ENCODE results near the gene CARM1. TPM values are rescaled to one million over a fixed set of nuclear protein-coding genes. Genes with fewer than 3 reads are reported as not detected.
A peak's percentile ranks its signal among the peaks of the same experiment; 100 is the strongest.

CARM1 gene
- total and polyA plus RNA-seq, 2 of the 13 experiments (the other 11 are each of a cell fraction or from before 2014, with no cell fraction given): 27.6 to 55.8 TPM

DNA sequence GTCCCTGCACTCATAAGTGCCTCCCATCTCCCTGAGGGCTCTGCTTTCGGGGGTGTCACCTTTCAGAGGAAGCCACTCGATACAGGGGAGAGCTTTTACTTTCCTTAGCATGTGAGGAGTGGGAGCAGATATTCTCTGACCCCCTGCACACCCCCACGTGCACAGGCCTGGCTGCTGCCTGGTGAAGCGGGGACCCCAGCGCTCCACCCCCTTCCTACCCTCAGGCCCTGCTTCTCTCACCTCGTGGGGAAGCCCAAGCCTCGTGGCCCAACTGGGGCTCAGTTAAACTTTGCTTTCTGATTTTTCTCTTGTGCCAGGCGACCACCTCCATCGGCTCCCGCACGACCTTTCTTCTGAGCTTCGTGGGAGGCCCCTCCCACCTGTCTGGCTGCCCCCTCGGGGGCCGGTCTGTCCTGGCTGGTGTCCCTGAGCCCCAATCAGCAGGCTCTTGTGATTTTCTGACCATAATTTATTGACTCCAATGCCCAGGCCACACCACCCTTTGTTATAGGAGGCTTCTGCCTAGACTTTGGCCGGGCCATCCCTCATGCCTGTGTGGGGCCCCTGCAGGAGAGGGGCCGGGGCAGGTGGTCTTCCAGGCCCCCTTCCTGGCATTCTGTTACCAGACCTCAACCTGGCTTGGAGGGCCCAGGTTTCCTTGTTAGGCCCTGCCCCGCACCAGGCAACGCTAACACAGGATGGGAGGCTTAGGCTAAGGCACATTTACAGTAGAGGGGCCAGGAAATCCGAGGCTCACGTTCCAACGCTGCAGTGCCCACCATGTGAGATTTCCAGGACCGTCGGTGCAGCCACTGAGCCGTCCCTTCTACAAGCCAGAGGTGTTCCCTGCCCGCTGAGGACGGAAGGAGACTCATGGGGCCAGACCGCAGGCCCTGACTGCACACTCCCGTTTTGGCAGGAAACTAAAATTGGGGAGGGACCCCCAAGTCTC, 39.1 kb upstream of the CARM1 start:
- intact Hi-C loops (cut with micrococcal nuclease; ENCODE audit: unreplicated experiment): loop anchor here (10.0 kb wide), 1 partner anchor 117 kb away; the partner anchor contains the start of gene DNM2
- Histone ChIP-seq H3K36me3 (replicated peaks in 1 of 2; ENCODE audit: control insufficient read depth in 1 of 2, insufficient read depth in 2 of 2, low read length in 2 of 2) (peaks cover 10 to 15% of the 10 kb centered on the region in 2 experiments; a peak in 4 of 5 replicates), H4K20me1 (ENCODE audit: insufficient read depth, low read length) (no peaks in the 10 kb centered on the region), H3K79me2 (ENCODE audit: insufficient read depth, low read length) (no peaks in the 10 kb centered on the region), H2AFZ (ENCODE audit: low read length) (no peak overlapping the region), H3K4me1 (ENCODE audit: insufficient read depth, low read length) (peaks cover 16% of the 10 kb centered on the region), H3K4me3 (replicated peaks in 1 of 3; ENCODE audit: insufficient read depth in 1 of 3, low read depth in 2 of 3, low read length in 3 of 3) (no peak overlapping the region), H3K27me3 (ENCODE audit: control insufficient read depth in 1 of 2, insufficient read depth in 2 of 2, low read length in 2 of 2) (no peaks in the 10 kb centered on the region), H3K4me2 (ENCODE audit: low read depth, low read length) (no peak overlapping the region), H3K9ac (ENCODE audit: insufficient read depth, low read depth, low read length) (no peak overlapping the region), H3K9me3 (ENCODE audit: low read length) (no peaks in the 10 kb centered on the region), H3K27ac (ENCODE audit: extremely low read length, insufficient read depth, low read length) (no peak overlapping the region)
- no TSS peak for BruUV-seq (replicated peaks)
- CTCF ChIA-PET (ENCODE audit: low intra/inter-chr PET ratio, low total read pairs): no interaction called here
- POLR2A ChIA-PET: no interaction called here
- ATAC-seq (no peak), DNase-seq (ENCODE audit: low spot score) (no peak), FAIRE-seq (no peak)
- 96% methylated on average over 25 of the region's 28 CpGs for WGBS (ENCODE audit: low lambda C conversion rate)
- in situ Hi-C loops (cut with HindIII; ENCODE audit: extremely low pct_ligation_motif_present, low pct_unique_long_range_greater_than_20kb): no loop called here
- TF ChIP-seq, protein P1, sequence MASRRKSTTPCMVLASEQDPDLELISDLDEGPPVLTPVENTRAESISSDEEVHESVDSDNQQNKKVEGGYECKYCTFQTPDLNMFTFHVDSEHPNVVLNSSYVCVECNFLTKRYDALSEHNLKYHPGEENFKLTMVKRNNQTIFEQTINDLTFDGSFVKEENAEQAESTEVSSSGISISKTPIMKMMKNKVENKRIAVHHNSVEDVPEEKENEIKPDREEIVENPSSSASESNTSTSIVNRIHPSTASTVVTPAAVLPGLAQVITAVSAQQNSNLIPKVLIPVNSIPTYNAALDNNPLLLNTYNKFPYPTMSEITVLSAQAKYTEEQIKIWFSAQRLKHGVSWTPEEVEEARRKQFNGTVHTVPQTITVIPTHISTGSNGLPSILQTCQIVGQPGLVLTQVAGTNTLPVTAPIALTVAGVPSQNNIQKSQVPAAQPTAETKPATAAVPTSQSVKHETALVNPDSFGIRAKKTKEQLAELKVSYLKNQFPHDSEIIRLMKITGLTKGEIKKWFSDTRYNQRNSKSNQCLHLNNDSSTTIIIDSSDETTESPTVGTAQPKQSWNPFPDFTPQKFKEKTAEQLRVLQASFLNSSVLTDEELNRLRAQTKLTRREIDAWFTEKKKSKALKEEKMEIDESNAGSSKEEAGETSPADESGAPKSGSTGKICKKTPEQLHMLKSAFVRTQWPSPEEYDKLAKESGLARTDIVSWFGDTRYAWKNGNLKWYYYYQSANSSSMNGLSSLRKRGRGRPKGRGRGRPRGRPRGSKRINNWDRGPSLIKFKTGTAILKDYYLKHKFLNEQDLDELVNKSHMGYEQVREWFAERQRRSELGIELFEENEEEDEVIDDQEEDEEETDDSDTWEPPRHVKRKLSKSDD (CRISPR knock-in tag; IDR thresholded peaks at IDR 0.05; ENCODE audit: low read depth): no peak
- TF ChIP-seq RBFOX2 (IDR thresholded peaks at IDR 0.05; ENCODE audit: low read depth, low read length) (peak; percentile 20; the same call in 1 of the 2 replicates), HMG20B (CRISPR knock-in tag; conservative IDR thresholded peaks at IDR 0.05) (no peak), POLR2G (IDR thresholded peaks at IDR 0.05; ENCODE audit: low read depth, low read length) (0 out of 2 replicates have a peak, but pooled peaks have one; percentile 21), ETV6 (CRISPR knock-in tag; conservative IDR thresholded peaks at IDR 0.05) (no peak), AGO2 (optimal IDR thresholded peaks at IDR 0.05; ENCODE audit: low read depth, low read length) (peak; percentile 82)
